Breast epithelium (tissue), 4 donors: ENCODE results near the gene SF3A2. TPM values are rescaled to one million over a fixed set of nuclear protein-coding genes. Genes with fewer than 3 reads are reported as not detected.

ENCODE experiments used
- DNase-seq, 2 donors: peaks; one replicate each; pipeline ENCODE4 v3.0.0-alpha.2; 2019; ENCODE audit warnings: low spot score in 2 of 2
- H3K27ac ChIP-seq, 2 donors: fragments of 200-600 bp; sonication (generic) in 1 of 2; one replicate each; pipeline ENCODE4 v1.5.1; 2016 to 2019; ENCODE audit warnings: mild to moderate bottlenecking in 1 of 2
- H3K27me3 ChIP-seq, 2 donors: fragments of 200-600 bp; sonication (generic) in 1 of 2; one replicate each; pipeline versions ENCODE4 v1.5.1 to v1.6.0; 2017 to 2019; ENCODE audit warnings: control low read depth in 1 of 2, mild to moderate bottlenecking in 1 of 2
- H3K36me3 ChIP-seq: fragments of 200-600 bp; one replicate; pipeline ENCODE4 v1.5.1; 2019
- H3K4me1 ChIP-seq, 2 donors: fragments of 200-600 bp; sonication (generic); one replicate each; pipeline ENCODE4 v1.5.1; 2016 to 2019; ENCODE audit warnings: control low read depth in 1 of 2
- H3K4me3 ChIP-seq, 3 donors: fragments of 200-600 bp; sonication (generic); 1 replicate in 2 of 3; 2 replicates in 1 of 3; pipeline ENCODE4 v1.5.1; 2016 to 2019; ENCODE audit warnings: mild to moderate bottlenecking in 3 of 3, moderate library complexity in 2 of 3
- H3K9me3 ChIP-seq, 2 donors: fragments of 200-600 bp; sonication (generic) in 1 of 2; one replicate each; pipeline ENCODE4 v1.5.1; 2016 to 2019; ENCODE audit warnings: control low read depth in 1 of 2
- POLR2A ChIP-seq: fragments of 450-650 bp; IDR thresholded peaks from one replicate; pipeline ENCODE4 v1.6.1; 2016; ENCODE audit warnings: antibody characterized with exemption, mild to moderate bottlenecking, moderate library complexity
- POLR2AphosphoS5 ChIP-seq, 3 donors: sonication (generic); formaldehyde crosslinking; IDR thresholded peaks; one replicate each; pipeline ENCODE4 v1.6.1; 2017; ENCODE audit warnings: antibody characterized with exemption in 3 of 3
- intact Hi-C: fragments of 100-400 bp; cut with DNase I; formaldehyde crosslinking; loops from one replicate; pipeline ENCODE4 v1.15.1; 2023; ENCODE audit warnings: low total_unique reads
- total RNA-seq, 3 donors: library from RNA; depleted of rRNA; stranded (reverse); fragments of >200 nt; gene quantifications; one replicate each; pipeline ENCODE4 v1.1.0, GENCODE V29; 2016
- TF ChIP-seq, protein P1 (sequence below), 3 donors: fragments of 450-650 bp; IDR thresholded peaks; one replicate each; pipeline ENCODE4 v1.5.1; 2016 to 2017; ENCODE audit warnings: antibody characterized with exemption in 3 of 3, mild to moderate bottlenecking in 3 of 3, moderate library complexity in 3 of 3

Gene SF3A2
- total RNA-seq, 3 donors from 2014 or later = 32.6 to 38.0 (median 33.3) TPM

DNA sequence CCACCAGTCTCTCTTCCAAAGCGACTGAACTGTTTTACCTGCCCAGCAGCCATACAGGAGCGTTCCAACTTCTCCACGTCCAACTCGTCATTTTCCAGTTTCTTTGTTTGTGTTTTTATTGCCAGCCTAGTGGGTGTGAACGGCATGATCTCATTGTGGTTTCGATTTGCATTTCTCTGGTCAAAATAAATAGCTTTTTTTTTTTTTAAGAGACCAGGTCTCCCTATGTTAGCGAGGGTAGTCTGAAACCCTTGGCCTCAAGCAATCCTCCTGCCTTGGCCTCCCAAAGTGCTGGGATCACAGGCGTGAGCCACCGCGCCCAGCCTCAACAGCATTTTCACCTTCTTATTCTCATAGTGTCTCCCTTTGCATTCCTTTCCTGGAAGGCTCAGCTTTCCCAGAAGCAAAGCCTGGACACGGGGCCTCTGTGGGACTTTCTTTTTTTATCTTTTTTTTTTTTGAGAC is 23.7 kb downstream of the SF3A2 start:
- intact Hi-C loops = no loop called here
- TF ChIP-seq POLR2AphosphoS5 (IDR thresholded peaks at IDR 0.05) = peak in 1 of 3 donors; percentile 19
- TF ChIP-seq, protein P1, sequence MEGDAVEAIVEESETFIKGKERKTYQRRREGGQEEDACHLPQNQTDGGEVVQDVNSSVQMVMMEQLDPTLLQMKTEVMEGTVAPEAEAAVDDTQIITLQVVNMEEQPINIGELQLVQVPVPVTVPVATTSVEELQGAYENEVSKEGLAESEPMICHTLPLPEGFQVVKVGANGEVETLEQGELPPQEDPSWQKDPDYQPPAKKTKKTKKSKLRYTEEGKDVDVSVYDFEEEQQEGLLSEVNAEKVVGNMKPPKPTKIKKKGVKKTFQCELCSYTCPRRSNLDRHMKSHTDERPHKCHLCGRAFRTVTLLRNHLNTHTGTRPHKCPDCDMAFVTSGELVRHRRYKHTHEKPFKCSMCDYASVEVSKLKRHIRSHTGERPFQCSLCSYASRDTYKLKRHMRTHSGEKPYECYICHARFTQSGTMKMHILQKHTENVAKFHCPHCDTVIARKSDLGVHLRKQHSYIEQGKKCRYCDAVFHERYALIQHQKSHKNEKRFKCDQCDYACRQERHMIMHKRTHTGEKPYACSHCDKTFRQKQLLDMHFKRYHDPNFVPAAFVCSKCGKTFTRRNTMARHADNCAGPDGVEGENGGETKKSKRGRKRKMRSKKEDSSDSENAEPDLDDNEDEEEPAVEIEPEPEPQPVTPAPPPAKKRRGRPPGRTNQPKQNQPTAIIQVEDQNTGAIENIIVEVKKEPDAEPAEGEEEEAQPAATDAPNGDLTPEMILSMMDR (IDR thresholded peaks at IDR 0.05) = no peak
- H3K27ac ChIP-seq = peak overlapping the region; percentile 48 to 49

DNA sequence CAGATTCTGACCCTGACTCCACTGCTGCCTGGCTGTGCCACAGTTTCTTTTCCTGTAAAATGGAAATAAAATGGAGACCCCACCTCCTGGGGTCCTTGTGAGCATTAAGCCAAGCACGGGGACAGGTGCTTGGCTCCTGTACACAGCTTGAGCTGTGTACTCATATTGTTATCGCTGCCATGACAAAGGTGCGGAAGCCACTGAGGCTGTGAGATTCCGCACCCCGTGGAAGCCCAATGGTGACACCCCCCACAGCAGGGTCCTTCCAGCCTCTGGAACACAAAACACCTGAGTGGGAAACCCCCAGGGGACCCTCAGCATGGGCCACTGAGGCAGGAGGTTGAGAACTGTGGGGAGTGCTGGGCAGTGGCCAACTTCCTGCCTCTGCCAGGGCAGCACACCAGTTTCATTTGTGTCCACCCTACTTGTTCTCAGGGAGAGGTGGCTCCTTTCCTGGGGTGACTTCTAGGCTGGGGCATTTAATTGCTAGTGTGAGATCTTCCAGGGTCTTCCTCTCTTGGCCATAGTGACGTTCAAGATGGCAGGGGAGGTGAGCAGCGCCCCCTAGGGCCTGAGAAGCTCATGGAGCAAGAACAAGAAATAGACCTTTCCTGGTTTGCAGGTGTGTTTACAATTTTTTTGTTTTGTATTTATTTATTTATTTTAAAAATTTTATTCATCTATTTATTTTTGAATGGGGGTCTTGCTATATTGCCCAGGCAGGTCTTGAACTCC is 25.0 kb downstream of the SF3A2 start:
- no peak overlapping the region for H3K4me3 ChIP-seq
- no peak for DNase-seq
- intact Hi-C loops = no loop called here
- H3K36me3 ChIP-seq = no peaks in the 10 kb centered on the region
- TF ChIP-seq POLR2AphosphoS5 (IDR thresholded peaks at IDR 0.05) (no peak), POLR2A (no peak)
- TF ChIP-seq, protein P1 (IDR thresholded peaks at IDR 0.05) = peak in 1 of 3 donors; percentile 21
- H3K9me3 ChIP-seq = no peaks in the 10 kb centered on the region
- H3K27me3 ChIP-seq = no peaks in the 10 kb centered on the region
- no peak overlapping the region for H3K27ac ChIP-seq
- peaks cover 0 to 3% of the 10 kb centered on the region in 2 donors for H3K4me1 ChIP-seq

More for the DNA sequence above, 23.7 kb downstream of the SF3A2 start:
- H3K4me1 ChIP-seq = no peaks in the 10 kb centered on the region
- no peaks in the 10 kb centered on the region for H3K36me3 ChIP-seq
- H3K27me3 ChIP-seq = peaks cover 0 to 3% of the 10 kb centered on the region in 2 donors
- H3K9me3 ChIP-seq = no peaks in the 10 kb centered on the region
- DNase-seq = no peak
- H3K4me3 ChIP-seq = no peak overlapping the region

DNA sequence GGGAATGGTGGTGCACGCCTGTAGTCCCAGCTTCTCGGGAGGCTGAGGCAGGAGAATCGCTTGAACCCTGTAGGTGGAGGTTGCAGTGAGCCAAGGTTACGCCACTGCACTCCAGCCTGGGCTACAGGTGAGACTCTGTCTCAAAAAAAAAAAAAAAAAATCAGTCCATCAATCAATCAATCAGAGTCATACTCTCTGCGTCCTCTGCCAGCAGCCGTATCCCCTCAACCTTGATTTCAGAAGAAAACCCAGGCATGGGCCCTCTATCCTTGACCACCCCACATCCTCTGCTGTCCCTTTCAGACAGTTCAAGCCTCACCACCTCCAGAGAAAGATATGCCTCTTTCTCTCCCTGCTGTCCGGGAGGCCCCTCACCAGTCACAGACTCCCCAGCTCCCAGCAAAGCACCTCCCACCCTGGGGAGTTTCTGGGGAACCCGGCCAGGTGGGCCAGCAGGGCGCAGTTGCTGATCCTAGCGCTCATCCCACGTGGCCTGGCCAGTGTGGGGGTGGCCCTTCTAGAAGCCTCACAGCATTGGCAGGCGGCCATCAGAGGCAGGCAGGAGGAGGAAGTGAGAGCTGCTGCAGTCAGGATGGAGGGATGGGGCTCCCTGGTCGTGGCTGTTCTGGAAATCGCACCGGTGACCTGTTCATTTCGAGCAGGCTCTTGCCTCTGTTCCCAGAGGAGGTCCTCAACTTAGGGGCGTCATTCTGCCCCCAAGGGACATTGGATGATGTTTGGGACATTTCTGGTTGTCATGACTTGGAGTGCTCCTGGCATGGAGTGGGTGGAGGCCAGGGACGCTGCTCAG is 29.8 kb downstream of the SF3A2 start:
- peak; percentile 81 to 84 for DNase-seq
- Histone ChIP-seq H3K27ac (peak overlapping the region; percentile 2 to 72), H3K4me1 (peaks cover 4 to 9% of the 10 kb centered on the region in 2 donors), H3K4me3 (peak overlapping the region in 1 of 3 donors; percentile 12), H3K9me3 (no peaks in the 10 kb centered on the region), H3K36me3 (no peaks in the 10 kb centered on the region), H3K27me3 (no peaks in the 10 kb centered on the region)
- intact Hi-C loops = no loop called here
- TF ChIP-seq POLR2A (no peak), POLR2AphosphoS5 (IDR thresholded peaks at IDR 0.05) (no peak)
- TF ChIP-seq, protein P1 (IDR thresholded peaks at IDR 0.05) = no peak

DNA sequence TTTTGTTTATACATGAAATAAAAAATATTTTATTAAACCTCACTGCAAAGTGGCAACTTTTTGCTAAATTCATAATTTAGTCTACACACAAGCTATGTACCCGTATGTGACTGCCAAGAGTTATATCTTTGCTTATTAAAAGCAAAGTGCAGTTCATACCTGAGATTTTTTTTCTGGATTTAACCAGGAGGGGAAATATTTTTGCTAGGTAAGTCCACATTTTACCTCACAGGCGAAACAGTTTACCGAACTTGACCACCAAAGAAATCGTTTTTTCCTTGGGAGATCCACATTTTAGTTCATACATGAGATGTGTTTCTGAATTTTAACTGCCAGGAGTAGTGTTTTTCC is 31.8 kb downstream of the SF3A2 start:
- Histone ChIP-seq H3K4me3 (peak overlapping the region; percentile 76 to 100 (median 82)), H3K9me3 (no peaks in the 10 kb centered on the region), H3K36me3 (no peaks in the 10 kb centered on the region), H3K27ac (no peak overlapping the region), H3K4me1 (peaks cover 14 to 17% of the 10 kb centered on the region in 2 donors), H3K27me3 (no peaks in the 10 kb centered on the region)
- intact Hi-C loops = no loop called here
- DNase-seq = no peak
- TF ChIP-seq, protein P1 (IDR thresholded peaks at IDR 0.05) = no peak
- TF ChIP-seq POLR2AphosphoS5 (IDR thresholded peaks at IDR 0.05) (no peak), POLR2A (no peak)

DNA sequence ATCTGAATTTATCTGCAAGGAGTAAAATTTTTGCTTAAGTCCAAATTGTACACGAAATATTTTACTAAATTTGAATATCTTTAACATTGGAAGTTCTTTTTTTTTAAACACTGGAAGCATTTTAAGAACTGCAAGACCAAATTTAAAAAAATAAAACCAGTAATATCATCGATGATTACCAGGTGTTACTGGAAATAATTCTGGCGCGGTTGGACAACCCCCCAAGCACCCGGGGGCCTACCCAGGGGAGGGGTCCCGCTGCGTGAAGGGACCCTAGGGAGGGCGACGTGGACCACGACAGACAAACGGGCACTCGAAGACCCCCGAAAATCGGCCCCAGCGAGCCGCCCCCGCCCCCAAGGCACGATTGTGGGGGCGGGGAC is 32.2 kb downstream of the SF3A2 start:
- peak overlapping the region; percentile 27 to 99 for H3K27ac ChIP-seq
- peak overlapping the region; percentile 76 to 100 (median 82) for H3K4me3 ChIP-seq
- intact Hi-C loops = no loop called here
- no peaks in the 10 kb centered on the region for H3K9me3 ChIP-seq
- no peaks in the 10 kb centered on the region for H3K27me3 ChIP-seq
- no peak for DNase-seq
- H3K4me1 ChIP-seq = peaks cover 17 to 18% of the 10 kb centered on the region in 2 donors
- TF ChIP-seq POLR2AphosphoS5 (IDR thresholded peaks at IDR 0.05) (no peak), POLR2A (no peak)
- TF ChIP-seq, protein P1 (IDR thresholded peaks at IDR 0.05) = no peak
- no peaks in the 10 kb centered on the region for H3K36me3 ChIP-seq
